GM12873 (cell line): ENCODE measurements around the gene SYNM.

ENCODE experiments used
- TF ChIP-seq, protein P1 (sequence below): IDR thresholded peaks from 2 replicates; pipeline ENCODE4 v1.5.1; 2012; ENCODE audit warnings: low read depth, mild to moderate bottlenecking, moderate library complexity, low read length, control low read depth; ENCODE audit not compliant: insufficient read depth; ENCODE audit errors: missing control alignments

SYNM gene

DNA sequence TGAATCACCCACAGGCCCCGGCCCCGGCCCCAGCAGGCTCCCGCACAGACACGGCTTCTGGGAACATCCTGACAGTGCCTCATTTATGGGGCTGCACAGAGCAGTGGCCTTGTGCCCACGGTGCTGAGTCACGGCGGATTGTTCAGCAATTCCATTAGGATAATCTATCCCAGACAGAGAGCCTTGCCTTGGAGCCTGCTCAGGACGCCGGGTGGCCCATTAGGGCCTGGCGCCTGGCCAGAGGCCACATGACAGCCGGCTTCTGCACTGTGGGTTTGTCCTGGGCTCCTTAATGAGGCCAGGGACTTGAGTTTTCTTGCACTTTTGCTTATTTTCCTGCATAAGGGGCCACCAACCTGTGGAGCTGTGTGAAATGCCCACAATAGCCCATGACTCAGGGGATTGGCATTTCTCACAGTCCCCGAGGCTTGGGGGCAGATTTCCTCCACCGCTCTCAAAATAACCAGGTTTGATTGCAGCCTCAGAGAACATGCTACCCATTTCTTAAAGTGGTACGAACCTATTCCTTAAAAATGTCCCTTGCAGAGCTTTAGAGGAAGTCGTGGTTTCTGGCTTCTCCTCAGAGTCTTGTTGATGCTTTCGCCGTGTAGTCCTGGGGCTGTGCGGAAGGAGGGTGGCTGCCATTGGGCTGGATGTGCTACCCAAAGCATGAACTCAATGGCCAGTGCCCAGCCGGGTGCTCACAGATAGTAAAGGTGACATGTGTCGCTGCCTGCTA lies 19.0 kb downstream of the SYNM start:
- TF ChIP-seq, protein P1, sequence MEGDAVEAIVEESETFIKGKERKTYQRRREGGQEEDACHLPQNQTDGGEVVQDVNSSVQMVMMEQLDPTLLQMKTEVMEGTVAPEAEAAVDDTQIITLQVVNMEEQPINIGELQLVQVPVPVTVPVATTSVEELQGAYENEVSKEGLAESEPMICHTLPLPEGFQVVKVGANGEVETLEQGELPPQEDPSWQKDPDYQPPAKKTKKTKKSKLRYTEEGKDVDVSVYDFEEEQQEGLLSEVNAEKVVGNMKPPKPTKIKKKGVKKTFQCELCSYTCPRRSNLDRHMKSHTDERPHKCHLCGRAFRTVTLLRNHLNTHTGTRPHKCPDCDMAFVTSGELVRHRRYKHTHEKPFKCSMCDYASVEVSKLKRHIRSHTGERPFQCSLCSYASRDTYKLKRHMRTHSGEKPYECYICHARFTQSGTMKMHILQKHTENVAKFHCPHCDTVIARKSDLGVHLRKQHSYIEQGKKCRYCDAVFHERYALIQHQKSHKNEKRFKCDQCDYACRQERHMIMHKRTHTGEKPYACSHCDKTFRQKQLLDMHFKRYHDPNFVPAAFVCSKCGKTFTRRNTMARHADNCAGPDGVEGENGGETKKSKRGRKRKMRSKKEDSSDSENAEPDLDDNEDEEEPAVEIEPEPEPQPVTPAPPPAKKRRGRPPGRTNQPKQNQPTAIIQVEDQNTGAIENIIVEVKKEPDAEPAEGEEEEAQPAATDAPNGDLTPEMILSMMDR = no peak

DNA sequence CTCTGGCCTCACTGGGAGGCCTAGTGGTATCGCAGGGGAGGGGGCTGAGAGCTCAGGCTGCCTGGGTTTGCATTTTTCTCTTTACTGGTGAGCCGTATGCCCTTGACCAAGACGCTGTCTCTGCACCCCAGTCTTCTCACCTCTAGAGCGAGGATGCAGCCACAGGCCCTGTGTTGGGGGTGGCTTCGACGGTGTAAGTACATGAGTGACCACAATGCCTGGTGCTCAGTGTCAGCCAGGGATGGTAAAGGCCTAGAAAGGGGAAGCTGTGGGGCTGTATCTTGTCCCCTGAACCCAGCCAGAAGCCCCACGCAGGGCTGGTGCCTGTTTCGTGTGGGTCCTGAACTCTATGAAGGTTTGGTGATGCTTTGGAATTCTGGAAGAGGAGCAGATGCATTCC lies 19.8 kb downstream of the SYNM start:
- TF ChIP-seq, protein P1 = no peak

DNA sequence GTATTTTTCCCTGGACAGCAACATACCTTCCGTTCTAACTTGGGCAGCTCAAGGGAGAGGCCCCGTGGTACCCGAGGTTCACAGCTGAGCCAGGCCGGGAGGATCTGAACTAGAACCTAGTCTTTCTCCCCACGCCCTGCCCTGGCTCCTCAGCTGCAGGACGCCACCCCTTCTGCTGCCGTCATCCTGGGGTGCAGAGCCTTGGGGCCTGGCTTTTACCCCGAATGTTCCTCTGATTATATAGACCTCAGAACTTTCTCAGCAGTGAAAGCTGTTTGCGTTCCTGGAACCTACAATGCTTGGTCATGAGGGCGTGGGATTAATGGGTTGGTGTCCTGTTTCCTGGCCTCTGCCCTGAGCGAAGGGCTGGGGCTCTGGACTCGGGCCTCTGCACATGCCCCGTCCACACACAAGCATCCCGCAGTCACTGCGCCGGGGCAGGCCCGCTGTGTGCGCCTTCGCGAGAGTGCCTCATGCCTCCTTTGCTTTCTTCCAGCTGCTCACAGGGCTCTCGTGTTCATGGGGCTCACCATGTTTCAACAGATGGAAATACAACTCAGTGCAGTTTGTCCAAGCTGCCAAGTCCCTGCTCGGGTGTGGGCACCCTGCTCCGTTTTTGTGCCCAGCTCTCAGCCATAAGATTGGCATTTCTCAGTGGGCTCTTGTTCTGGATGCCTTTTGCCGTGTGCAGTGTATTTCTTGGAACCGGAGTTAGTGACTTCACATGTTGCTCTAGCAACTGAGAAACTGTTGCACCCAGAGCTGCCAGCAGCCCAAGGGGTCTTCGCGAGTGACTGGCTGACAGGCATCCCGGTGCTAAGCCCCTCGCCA lies 20.4 kb downstream of the SYNM start:
- TF ChIP-seq, protein P1 = no peak

DNA sequence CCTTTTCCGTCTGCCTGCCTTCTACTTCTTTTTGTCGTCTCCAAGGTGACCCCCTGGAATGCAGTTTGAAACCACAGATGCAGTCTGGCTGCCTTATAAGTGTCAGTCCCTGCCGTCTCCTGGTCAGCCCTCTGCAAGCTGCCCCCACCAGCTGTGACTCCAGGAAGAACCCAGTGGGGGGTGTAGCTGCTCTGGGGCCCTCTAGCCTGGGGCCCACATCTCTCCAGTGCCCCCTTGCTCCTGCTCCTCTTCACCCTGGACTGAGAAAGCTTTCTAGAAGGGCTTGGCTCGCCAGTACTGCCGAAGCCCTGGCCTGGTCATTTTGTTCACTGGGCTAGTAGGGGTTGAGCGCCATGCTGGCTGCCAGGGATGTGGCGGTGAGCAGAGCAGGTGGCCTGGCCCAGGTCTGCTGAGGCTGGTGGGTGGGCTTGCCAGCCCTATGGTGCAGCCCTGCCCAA lies 21.3 kb downstream of the SYNM start:
- TF ChIP-seq, protein P1 = no peak

DNA sequence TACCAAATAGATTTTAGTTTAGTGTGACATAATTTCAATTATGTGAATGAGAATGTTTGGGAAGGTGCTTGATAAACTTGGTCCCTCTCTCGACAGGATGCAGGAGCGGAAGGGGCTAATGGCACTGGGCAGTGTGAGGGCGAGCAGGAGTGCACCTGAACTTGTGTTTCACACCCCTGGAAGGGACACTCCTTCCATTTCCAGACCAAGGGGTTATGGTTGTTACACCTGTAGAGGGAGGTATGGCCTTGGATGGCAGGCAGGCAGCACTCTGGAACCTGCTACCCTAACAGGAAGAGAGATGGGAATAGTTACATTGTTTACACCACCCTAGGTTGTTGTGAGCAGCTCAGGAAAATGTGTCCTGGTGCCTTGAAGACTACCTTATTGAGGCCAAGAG lies 22.1 kb downstream of the SYNM start:
- TF ChIP-seq, protein P1 = no peak

DNA sequence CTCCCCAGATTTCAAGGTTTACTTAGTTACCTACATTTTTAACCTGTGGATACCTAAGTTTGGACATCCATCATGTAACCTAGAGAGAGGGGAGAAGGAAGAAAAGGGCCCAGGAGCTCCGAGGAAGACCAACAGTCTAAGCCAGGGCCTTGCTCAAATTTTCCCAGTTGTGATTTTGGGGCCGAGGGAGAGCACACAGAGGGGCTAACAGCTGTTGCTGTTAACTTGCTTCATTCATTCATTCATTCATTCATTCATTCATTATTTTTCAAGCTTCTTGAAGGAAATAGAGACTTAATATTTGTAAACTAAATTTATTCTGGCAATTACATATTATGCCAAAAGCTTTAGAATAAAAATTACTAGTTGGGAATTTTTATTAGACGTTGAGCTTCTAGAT lies 22.9 kb downstream of the SYNM start:
- TF ChIP-seq, protein P1 = no peak

DNA sequence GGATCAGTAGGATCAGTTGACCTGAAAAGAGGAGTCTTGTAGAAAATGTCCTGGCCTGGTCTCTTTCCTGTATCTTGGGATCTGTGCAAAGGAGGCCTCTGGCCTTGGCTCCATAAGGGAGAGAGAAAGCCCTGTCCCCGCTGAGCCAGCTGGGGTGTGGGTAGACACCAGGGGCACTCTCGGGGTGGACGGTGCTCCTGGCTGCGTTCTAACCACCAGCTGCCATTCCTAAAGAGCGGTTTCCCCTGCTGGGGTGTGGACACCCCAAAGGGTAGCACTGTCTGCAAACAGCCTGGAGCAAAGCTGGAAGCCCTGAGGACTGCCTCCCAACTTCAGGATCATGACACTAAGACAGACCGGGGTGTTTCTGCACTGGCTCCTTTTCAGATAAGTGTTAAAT lies 23.5 kb downstream of the SYNM start:
- TF ChIP-seq, protein P1 = no peak
